ENCODE data around the gene PPP1R3G. TPM values are rescaled to one million over a fixed set of nuclear protein-coding genes. Genes with fewer than 3 reads are reported as not detected.
"Not testable (repeated sequence)": the region's sequence is repeated elsewhere in the genome, so short reads cannot be mapped to it uniquely, and the experiment has no call there.

The PPP1R3G gene
- total RNA-seq, 1 donor from 2014 or later: not detected

- Mint-ChIP-seq H3K27me3 (ENCODE audit: unreplicated experiment) (peaks cover 2% of the 10 kb centered on the region), H3K4me1 (ENCODE audit: low read depth, unreplicated experiment) (no peaks in the 10 kb centered on the region), H3K9me3 (ENCODE audit: unreplicated experiment) (no peaks in the 10 kb centered on the region), H3K27ac (ENCODE audit: unreplicated experiment) (no peak overlapping the region), H3K4me3 (ENCODE audit: unreplicated experiment) (no peak overlapping the region), H3K36me3 (ENCODE audit: unreplicated experiment) (peaks cover 6% of the 10 kb centered on the region)
- no peak for TF ChIP-seq CTCF (IDR thresholded peaks at IDR 0.05; ENCODE audit: partially characterized antibody, unreplicated experiment)
- DNase-seq: no peak
These were observed 30.0 kb downstream of the PPP1R3G start for GRCh38 chr6:5115168-5115567.

GRCh38 chr6:5116243-5116991 is 31.3 kb downstream of the PPP1R3G start:
- H3K4me3 Mint-ChIP-seq (ENCODE audit: unreplicated experiment): no peak overlapping the region
- TF ChIP-seq CTCF (IDR thresholded peaks at IDR 0.05; ENCODE audit: partially characterized antibody, unreplicated experiment): no peak
- no peak for DNase-seq
- H3K27me3 Mint-ChIP-seq (ENCODE audit: unreplicated experiment): peaks cover 2% of the 10 kb centered on the region
- no peaks in the 10 kb centered on the region for H3K4me1 Mint-ChIP-seq (ENCODE audit: low read depth, unreplicated experiment)
- H3K27ac Mint-ChIP-seq (ENCODE audit: unreplicated experiment): no peak overlapping the region
- H3K9me3 Mint-ChIP-seq (ENCODE audit: unreplicated experiment): no peaks in the 10 kb centered on the region
- H3K36me3 Mint-ChIP-seq (ENCODE audit: unreplicated experiment): peaks cover 3% of the 10 kb centered on the region

GRCh38 chr6:5119090-5119951 is 34.2 kb downstream of the PPP1R3G start:
- TF ChIP-seq CTCF (IDR thresholded peaks at IDR 0.05; ENCODE audit: partially characterized antibody, unreplicated experiment): no peak
- DNase-seq: no peak
- Mint-ChIP-seq H3K36me3 (ENCODE audit: unreplicated experiment) (no peaks in the 10 kb centered on the region), H3K4me1 (ENCODE audit: low read depth, unreplicated experiment) (no peaks in the 10 kb centered on the region), H3K27ac (ENCODE audit: unreplicated experiment) (no peak overlapping the region), H3K4me3 (ENCODE audit: unreplicated experiment) (no peak overlapping the region), H3K9me3 (ENCODE audit: unreplicated experiment) (no peaks in the 10 kb centered on the region), H3K27me3 (ENCODE audit: unreplicated experiment) (no peaks in the 10 kb centered on the region)

GRCh38 chr6:5120011-5120410 is 34.9 kb downstream of the PPP1R3G start:
- no peak for TF ChIP-seq CTCF (IDR thresholded peaks at IDR 0.05; ENCODE audit: partially characterized antibody, unreplicated experiment)
- Mint-ChIP-seq H3K4me1 (ENCODE audit: low read depth, unreplicated experiment) (no peaks in the 10 kb centered on the region), H3K9me3 (ENCODE audit: unreplicated experiment) (no peaks in the 10 kb centered on the region), H3K4me3 (ENCODE audit: unreplicated experiment) (no peak overlapping the region), H3K27me3 (ENCODE audit: unreplicated experiment) (no peaks in the 10 kb centered on the region), H3K27ac (ENCODE audit: unreplicated experiment) (no peak overlapping the region), H3K36me3 (ENCODE audit: unreplicated experiment) (no peaks in the 10 kb centered on the region)
- DNase-seq: no peak

GRCh38 chr6:5120543-5120942 is 35.4 kb downstream of the PPP1R3G start:
- H3K4me3 Mint-ChIP-seq (ENCODE audit: unreplicated experiment); H3K27ac Mint-ChIP-seq (ENCODE audit: unreplicated experiment); H3K27me3 Mint-ChIP-seq (ENCODE audit: unreplicated experiment); DNase-seq; H3K36me3 Mint-ChIP-seq (ENCODE audit: unreplicated experiment); H3K4me1 Mint-ChIP-seq (ENCODE audit: low read depth, unreplicated experiment); H3K9me3 Mint-ChIP-seq (ENCODE audit: unreplicated experiment): not testable (repeated sequence)

All from glutamatergic neuron (in vitro differentiated cells).